ENCODE data around the gene KRT10.
A peak's percentile ranks its signal among the peaks of the same experiment; 100 is the strongest.
"Not testable (repeated sequence)": the region's sequence is repeated elsewhere in the genome, so short reads cannot be mapped to it uniquely, and the experiment has no call there.

The KRT10 gene

DNA sequence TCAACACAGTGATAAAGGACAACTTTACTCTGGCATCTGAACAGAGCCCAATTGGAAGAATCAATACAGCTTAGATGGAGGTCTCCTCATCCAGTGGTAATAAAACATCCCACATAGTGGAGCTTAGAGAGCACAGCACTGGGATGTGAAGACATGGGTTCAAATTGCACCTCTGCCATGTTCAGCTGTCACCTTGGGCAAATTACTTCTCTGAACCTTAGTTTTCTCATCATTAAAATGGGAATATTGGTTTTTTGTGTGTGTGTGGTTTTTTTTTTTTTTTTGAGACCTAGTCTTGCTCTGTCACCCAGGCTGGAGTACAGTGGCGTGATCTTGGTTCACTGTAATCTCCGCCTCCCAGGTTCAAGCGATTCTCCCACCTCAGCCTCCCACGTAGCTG, 13.6 kb upstream of the KRT10 start:
- peak; percentile 26 for FAIRE-seq
- no peak for DNase-seq (ENCODE audit: insufficient read length, low spot score)

DNA sequence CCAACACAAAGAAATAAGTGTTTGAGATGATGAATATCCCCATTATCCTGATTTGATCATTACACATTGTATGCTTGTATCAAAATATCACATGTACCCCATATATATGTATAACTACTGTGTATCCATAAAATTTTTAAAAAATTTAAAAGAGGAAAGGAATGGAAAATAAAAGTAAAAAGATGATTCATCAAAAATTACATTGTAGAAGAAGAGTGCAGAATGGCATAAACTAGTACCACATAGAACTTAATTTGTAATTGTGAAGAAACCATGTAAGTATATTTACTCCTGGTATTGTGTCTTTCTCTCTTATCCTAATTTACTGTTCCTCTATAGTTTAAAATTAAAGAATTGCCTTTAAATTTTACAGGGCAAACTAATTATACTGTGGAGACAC, 11.5 kb upstream of the KRT10 start:
- FAIRE-seq (no peak), DNase-seq (ENCODE audit: insufficient read length, low spot score) (no peak)

DNA sequence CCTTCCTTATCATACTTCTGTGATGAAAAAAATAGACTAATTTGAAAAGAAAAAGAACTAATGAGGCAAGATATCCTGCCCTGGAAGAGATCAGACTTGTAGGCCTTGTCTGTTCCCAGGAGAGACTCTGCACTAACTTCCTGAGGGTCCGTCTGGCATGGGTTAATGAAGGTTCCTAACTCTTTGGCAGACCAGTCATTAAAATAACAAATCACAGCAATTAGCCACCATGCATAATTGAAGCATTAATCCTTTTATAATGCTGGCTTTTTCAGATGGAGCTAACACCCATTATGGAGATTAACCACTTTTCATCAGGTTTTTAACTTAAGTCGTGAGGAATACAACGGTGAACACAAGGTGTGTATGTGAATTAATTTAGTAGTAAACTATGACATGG, 10.4 kb upstream of the KRT10 start:
- DNase-seq (ENCODE audit: insufficient read length, low spot score) (no peak), FAIRE-seq (no peak)

DNA sequence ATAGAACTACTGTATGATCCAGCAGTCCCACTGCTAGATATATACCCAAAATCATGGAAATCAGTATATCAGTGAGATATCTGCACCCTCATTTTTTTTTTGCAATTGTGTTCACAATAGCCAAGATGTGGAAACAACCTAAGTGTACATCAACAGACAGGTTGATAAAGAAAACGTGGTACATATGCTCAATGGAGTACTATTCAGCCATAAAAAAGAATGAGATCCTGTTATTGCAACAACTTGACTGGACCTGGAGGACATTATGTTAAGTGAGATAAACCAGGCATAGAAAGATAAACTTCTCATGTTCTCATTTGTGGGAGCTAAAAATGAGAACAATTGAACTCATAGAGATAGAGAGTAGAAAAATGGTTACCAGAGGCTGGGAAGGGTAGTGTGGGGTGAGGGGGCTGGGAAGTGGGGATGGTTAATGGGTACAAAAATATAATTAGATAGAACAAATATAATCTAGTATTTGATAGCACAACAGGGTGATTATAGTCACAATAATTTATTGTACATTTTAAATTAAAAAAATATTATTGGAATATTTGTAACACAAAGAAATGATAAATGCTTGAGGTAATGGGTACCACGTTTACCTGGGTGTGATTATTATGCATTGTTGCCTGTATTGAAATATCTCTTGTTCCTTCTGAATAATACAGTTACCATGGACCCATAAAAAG, 7.8 kb upstream of the KRT10 start:
- FAIRE-seq: no peak
- no peak for DNase-seq (ENCODE audit: insufficient read length, low spot score)

DNA sequence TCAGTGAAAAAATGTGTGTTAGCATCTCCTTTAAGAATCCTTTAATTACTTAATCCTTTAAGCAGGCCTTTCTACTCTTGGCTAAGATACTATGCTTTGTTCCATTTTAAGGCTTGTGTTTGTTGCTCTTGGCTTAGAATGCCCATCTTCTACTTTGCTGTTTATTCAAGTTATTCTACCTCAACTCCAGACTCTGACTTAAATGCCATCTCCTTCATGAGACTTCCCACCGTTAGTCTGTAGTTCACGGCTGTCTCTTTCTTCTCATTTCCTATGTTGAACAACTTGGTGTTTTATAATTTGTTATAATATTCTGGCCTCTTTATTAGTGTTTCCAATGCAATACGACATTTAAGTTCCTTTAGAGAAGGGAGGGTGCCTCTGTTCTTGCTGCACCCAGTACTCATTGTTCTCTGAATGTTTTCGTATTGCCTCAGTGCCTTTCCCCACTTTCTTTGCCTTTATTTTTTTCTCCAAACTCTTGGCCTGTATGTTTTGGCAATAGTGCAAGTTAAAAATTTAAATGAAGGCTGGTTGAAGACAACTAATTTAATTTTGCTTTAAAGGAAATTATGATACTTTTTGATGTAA, 6.1 kb upstream of the KRT10 start:
- FAIRE-seq (no peak), DNase-seq (ENCODE audit: insufficient read length, low spot score) (no peak)

DNA sequence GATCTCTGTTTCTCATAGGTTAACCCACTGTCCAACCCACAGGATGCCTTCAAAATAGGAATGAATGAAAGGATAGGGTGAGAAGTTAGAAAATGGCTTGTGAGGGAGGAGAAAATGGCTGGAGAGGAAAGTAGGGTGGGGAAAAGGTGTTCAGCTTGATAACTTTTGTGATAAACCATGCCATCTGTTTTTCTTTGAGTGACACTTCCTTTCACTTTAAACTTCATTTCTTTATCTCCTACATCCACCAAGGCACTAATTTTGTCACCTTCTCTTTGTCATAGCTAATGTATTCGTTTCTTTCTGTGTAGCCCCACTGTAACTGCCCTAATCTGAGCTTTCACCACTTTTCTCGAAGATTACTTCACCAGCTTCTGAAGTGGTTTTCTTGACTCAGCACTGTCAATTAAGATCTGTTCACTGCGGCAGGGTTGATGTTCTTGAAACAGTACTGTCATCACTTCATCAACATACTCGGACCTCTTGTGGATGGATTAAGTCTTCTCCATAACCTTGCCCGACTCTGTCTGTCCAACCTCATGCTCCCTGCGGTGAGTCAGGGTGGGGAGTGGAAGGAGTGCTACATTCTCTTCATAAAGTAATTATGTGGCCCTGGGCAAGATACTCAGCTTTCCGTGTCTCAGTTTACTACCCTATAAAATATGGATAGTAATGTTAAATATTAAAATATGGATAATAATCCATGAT, 5.5 kb upstream of the KRT10 start:
- DNase-seq (ENCODE audit: insufficient read length, low spot score): peak; percentile 32

DNA sequence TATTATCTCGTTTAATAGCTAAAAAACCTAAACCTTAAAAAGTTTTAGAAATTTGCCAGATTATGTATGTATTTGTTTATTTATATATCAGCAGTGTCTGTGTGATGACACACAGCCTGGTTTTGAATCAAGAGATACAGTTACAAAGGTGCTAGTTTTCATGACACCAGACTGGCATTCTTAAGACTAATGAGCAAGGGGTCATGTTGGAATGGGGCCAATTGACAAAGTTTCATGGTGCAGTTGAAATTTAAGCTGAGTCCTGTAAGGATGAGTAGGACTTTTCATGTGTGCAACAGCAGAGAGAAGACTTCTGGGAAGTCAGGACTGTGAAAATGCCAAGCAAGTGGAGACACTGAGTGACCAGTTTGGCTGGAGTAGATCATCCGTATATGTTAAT, 3.2 kb upstream of the KRT10 start:
- DNase-seq (ENCODE audit: insufficient read length, low spot score) (no peak), FAIRE-seq (no peak)

More for the DNA sequence above, 5.5 kb upstream of the KRT10 start:
- FAIRE-seq: peak; percentile 66

DNA sequence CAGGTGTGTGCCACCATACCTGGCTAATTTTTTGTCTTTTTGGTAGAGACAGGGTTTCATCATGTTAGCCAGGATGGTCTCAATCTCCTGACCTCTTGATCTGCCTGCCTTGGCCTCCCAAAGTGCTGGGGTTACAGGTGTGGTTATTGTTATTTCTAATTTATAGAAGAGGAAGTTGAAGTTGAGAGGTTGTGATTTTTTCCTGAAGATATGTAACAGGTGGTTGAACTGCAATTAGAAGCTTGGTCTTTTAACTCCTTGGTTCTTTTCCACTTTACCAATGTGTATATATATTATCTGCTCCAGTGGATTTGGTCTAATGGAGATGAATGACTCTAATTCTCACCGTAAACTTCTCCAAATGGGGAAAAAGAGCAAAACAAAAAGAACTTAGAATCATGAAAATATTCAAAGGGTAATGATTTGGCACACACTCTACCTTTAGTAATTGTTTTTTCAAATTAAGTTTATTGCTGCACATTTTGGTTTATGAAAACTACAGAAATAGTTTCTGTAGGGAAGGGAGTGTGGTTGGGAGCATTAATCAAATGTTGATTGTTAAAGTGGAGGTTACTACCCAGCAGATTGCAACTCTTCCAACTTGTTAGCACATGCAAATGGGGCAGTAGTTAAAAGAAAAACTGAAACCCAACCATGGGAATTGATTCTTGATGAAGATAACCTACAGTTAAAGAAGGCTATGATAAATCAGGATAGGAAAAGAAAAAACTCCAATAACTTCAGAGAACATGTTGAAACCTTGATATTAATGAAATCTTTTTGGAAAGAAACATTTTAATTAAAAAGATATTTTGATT, 1.8 kb upstream of the KRT10 start:
- FAIRE-seq: no peak
- no peak for DNase-seq (ENCODE audit: insufficient read length, low spot score)

DNA sequence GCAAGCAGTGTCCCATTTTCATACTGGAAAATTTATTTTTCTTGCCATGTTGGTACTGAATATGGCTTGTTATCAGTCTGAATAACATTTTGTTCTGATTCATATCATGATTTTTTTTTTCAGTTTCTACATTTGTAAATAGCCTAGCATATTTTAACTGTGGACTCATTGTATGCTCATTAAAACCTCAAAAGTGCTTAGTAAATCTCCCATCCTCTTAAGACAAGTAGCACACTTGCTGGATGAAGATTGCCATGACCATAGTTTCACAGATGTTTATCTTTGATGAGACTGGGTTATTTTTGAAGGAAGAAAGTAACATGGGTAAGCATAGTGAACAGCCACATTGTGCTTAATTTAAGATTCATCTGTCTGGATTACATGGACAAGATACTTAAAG, 878 bp downstream of the KRT10 start:
- DNase-seq (ENCODE audit: insufficient read length, low spot score): no peak
- FAIRE-seq: no peak

DNA sequence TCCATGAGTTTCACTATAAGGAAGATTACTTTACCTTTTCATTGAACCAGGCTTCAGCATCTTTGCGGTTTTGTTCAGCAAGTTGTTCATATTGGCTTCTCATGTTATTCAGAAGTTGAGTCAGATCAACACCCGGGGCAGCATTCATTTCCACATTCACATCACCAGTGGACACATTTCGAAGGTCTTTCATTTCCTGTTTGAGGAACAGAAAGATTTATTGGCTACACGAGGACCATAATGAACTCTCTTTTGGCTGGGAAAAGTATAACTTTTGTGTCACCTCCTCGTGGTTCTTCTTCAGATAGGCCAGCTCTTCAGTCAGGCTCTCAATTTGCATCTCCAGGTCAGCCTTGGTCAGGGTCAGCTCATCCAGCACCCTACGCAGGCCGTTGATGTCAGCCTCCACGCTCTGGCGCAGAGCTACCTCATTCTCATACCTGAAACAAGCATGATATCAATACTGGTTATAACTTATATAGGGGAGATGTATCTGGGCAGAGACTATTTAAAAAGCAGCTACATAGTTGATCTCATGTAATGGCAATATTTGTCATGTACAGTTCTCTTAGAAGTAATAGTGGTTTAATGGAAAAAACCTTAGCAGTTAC, 2.1 kb downstream of the KRT10 start:
- FAIRE-seq (no peak), DNase-seq (ENCODE audit: insufficient read length, low spot score) (no peak)

DNA sequence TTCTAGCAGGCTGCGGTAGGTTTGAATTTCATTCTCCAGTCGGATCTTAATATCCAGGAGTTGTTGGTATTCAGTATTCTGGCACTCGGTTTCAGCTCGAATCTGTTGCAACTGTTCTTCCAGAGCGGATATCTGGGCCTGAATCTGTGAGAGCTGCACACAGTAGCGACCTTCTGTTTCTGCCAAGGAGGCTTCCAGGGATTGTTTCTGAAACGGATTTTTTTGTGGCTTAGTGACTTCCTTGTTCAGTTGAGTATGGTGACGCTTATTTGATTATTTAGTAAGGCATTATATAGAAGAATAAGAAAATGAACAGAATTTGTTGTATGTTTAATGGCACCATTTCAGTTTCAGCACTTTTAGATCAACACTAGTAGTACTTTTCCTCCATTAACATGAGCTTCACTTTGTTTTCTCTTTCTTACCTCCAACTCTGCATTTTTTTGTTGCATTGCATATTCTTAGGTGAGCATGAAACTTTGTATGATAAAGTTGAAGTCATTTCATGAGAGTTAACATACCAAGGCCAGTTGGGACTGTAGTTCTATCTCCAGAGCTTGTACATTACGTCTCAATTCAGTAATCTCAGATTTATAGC, 2.8 kb downstream of the KRT10 start:
- DNase-seq (ENCODE audit: insufficient read length, low spot score) (no peak), FAIRE-seq (no peak)

DNA sequence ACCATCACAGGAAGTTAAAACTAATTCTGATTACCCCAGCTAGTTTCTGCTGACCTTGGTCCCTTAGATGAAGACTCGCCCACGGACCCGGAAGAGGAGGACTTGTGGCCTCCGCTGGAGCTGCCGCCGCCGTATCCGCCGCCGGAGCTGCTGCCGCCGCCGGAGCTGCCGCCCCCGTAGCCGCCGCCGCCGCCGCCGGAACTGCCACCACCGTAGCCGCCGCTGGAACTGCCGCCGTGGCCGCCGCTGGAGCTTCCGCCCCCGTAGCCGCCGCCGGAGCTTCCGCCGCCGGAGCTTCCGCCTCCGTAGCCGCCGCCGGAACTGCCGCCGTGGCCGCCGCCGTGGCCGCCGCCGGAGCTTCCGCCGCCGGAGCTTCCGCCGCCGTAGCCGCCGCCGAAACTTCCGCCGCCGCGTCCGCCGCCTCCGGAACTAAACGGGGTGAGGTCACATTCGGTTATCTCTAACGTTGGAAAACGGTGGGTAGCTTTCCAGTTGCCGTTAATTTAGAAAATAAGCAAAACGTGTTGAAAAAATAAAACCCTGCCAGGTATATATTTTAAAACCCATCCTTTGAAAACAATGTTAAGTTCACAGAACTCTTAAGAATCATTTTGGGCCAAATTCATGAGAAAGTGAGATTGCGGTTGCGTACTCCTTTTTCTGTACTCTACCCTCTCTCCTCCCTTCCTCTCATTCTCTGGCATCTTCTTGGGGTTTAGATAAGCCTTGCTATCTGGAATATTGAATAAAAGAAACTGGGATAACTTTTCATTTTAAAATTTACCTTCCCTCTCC, 3.5 kb downstream of the KRT10 start:
- DNase-seq (ENCODE audit: insufficient read length, low spot score) (peak; percentile 55), FAIRE-seq (peak; percentile 33)

DNA sequence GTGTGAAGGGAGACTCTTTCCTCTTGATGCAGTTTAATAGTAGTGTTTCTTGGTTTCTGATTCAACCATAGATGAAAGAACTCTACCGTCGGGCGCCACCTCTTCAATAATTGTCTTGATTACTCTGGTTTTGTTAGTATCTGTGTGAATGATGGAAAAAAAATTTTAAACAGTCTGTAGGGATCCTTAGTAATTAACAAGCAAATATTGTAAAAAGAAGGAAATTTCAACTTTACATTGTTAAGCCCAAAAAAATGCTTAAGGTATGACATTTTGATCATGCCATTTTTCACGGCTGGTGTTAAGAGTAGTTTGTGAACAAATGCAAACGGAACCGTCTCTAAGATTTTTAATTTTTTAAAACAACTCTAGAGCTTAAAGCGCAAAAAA, 4.1 kb downstream of the KRT10 start:
- FAIRE-seq (no peak), DNase-seq (ENCODE audit: insufficient read length, low spot score) (no peak)

DNA sequence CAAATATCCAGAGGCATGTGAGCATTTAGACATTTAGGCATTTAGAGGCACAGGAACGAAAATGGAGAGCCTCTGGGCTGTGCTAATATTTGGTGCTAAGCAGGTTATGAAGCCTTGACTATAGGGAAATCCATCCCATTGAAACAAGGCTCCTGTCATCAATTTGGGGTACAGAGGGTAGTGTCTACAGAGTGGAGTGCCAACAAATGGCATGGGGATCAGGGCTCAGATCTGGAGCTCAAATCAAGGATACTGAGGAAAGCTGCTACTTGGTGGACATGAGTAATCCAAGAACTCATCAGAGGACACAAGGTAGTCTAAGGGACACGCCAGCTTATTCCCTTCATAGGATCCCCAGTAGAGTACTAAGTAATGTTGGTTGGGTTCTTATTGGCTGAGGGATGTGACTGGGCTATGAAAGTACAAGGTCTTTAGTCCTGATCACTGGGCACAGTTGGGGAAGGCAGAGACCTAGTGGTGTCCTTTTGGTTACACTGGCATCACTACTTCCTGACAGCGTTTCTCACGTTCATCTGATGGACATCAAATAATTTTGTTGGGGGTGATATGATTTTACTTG, 5.2 kb downstream of the KRT10 start:
- FAIRE-seq (no peak), DNase-seq (ENCODE audit: insufficient read length, low spot score) (no peak)

DNA sequence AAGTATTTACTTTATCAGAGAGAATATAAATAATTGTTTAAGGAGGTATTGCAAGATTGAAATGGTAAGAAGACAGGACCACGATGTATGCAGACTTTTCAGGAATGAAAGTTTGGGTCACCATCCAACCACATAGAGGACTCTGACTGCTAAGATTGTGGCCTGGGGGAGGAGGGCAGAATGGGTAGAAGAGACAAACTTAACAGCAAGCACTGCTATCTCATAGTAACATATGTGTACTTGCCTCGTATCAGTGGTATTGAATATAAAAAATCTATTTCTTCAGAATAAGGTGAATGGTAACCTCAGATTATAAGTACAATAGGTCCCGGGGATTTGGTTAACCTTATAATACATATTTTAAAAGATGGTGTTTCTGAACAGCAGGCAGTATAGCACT, 5.8 kb downstream of the KRT10 start:
- FAIRE-seq (no peak), DNase-seq (ENCODE audit: insufficient read length, low spot score) (no peak)

DNA sequence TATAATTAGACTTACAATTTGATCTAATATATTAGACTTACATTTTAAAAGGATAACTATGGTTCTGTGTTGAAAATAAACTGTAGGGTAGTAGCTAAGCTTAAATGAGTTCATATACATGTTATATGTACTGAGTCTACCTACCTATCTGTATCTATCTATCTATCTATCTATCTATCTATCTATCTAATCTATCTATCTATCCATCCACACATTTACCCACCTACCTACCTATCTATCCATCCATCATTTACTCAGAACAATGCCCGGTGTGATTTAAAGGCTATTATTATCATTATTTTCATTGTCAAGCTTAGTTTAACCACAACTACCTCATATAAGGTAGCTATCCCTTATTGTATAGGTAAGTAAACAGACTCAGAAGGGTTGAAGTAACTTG, 7.0 kb downstream of the KRT10 start:
- FAIRE-seq (no peak), DNase-seq (ENCODE audit: insufficient read length, low spot score) (no peak)

DNA sequence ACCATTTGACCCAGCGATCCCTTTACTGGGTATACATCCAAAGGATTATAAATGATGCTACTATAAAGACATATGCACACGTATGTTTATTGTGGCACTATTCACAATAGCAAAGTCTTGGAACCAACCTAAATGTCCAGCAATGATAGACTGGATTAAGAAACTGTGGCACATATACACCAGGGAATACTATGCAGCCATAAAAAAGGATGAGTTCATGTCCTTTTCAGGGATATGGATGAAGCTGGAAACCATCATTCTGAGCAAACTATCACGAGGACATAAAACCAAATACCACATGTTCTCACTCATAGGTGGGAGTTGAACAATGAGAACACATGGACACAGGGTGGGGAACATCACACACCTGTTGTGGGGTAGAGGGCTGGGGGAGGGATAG, 7.8 kb downstream of the KRT10 start:
- not testable (repeated sequence) for DNase-seq (ENCODE audit: insufficient read length, low spot score); FAIRE-seq

DNA sequence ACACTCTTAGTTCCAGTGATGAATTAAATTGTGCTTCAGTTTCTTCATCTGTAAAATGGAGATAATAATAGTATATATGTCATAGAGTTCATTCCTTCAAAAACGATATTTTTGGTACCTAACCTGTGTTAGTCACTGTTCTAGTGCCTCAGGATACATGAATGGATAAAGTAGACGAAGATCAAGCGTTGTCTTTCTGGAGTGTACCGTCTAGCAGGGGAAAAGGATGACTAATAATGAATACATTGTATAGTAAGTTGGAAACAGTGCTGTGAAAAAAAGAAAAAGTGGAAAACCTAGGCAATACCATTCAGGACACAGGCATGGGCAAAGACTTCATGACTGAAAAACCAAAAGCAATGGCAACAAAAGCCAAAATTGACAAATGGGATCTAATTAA, 8.6 kb downstream of the KRT10 start:
- FAIRE-seq (no peak), DNase-seq (ENCODE audit: insufficient read length, low spot score) (no peak)

DNA sequence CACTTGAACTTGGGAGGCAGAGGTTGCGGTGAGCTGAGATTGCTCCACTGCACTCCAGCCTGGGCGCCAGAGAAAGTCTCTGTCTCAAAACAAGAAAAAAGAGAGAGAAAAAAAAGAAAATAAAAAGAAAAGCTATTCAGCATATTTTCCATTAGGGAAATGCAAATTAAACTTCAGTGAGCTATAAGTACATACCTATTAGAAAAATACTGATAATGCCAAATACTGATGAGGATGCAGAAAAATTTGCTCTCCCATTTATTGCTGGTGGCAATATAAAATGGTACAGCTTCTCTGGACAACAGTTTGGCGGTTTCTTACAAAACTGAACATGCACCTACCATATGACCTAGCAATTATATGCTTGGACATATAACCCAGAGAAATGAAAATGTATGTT, 9.8 kb downstream of the KRT10 start:
- no peak for DNase-seq (ENCODE audit: insufficient read length, low spot score)
- no peak for FAIRE-seq

All from HTR-8/SVneo (cell line).